ENCODE data around the gene LDLRAD4.

GRCh38 chr18:13223311-13224143 lies 5.0 kb downstream of the LDLRAD4 start:
- no peak for TF ChIP-seq CTCF (IDR thresholded peaks at IDR 0.05)
- TF ChIP-seq POLR2AphosphoS5 (IDR thresholded peaks at IDR 0.05; ENCODE audit: low read depth, low read length): no peak
- no peak for TF ChIP-seq TAF1 (IDR thresholded peaks at IDR 0.05; ENCODE audit: borderline replicate concordance, low read depth, low read length)
- TF ChIP-seq EP300 (IDR thresholded peaks at IDR 0.05; ENCODE audit: borderline replicate concordance in 1 of 2, low read depth in 1 of 2, low read length in 1 of 2): peak in 1 of 2 experiments; percentile 63; a peak in 1 of 4 replicates
- TF ChIP-seq TCF12 (IDR thresholded peaks at IDR 0.05): no peak
- TF ChIP-seq NRF1 (IDR thresholded peaks at IDR 0.05; ENCODE audit: low read depth, low read length): no peak
- TF ChIP-seq EZH2phosphoT487 (IDR thresholded peaks at IDR 0.05; ENCODE audit: borderline replicate concordance, low read depth): no peak
- peak; percentile 37; the same call in 1 of the 2 replicates for TF ChIP-seq GATA2 (CRISPR knock-in tag; IDR thresholded peaks at IDR 0.05)

All from SK-N-SH (cell line).